PFSK-1 (cell line): ENCODE measurements around the gene DTL.

Source experiments
- FOXP2 ChIP-seq: optimal IDR thresholded peaks from 2 replicates; pipeline ENCODE3; 2011; ENCODE audit warnings: borderline replicate concordance, control low read depth, inconsistent platforms; ENCODE audit not compliant: insufficient read depth; ENCODE audit errors: extremely low read length, extremely low read depth
- POLR2AphosphoS5 ChIP-seq: IDR thresholded peaks from 2 replicates; pipeline ENCODE4 v1.6.1; 2012; ENCODE audit warnings: low read depth, mild to moderate bottlenecking, control low read depth, low read length, moderate library complexity
- REST ChIP-seq, 2 experiments: IDR thresholded peaks; 2 replicates each; pipeline versions ENCODE4 v1.6.1 to v1.8.0; 2011 to 2012; ENCODE audit warnings: low read depth in 2 of 2, low read length in 2 of 2, control low read depth in 1 of 2, inconsistent platforms in 1 of 2, mild to moderate bottlenecking in 1 of 2, moderate library complexity in 1 of 2; ENCODE audit not compliant: insufficient read depth in 1 of 2
- SIN3A ChIP-seq: IDR thresholded peaks from 2 replicates; pipeline ENCODE4 v1.6.1; 2012; ENCODE audit warnings: mild to moderate bottlenecking, low read length, moderate library complexity, borderline replicate concordance; ENCODE audit not compliant: insufficient read depth
- TAF1 ChIP-seq: IDR thresholded peaks from 2 replicates; pipeline ENCODE4 v1.6.1; 2012; ENCODE audit warnings: low read length, control low read depth, borderline replicate concordance; ENCODE audit not compliant: insufficient read depth

DTL gene

GRCh38 chr1:212133319-212133718 is 97.8 kb downstream of the DTL start:
- no peak for TF ChIP-seq POLR2AphosphoS5
- TF ChIP-seq SIN3A: no peak

- TF ChIP-seq POLR2AphosphoS5 (no peak), TAF1 (no peak), REST (IDR thresholded peaks at IDR 0.05; ENCODE audit: insufficient read depth in 1 of 2, low read depth in 2 of 2, low read length in 2 of 2) (no peak), FOXP2 (no peak), SIN3A (no peak)
Observed at GRCh38 chr1:212135166-212135565, 99.6 kb downstream of the DTL start.

- TF ChIP-seq SIN3A (no peak), FOXP2 (no peak), TAF1 (no peak), POLR2AphosphoS5 (no peak), REST (IDR thresholded peaks at IDR 0.05; ENCODE audit: insufficient read depth in 1 of 2, low read depth in 2 of 2, low read length in 2 of 2) (no peak)
Observed at GRCh38 chr1:212137854-212138253, 102.3 kb downstream of the DTL start.

- TF ChIP-seq TAF1: no peak
- no peak for TF ChIP-seq REST (IDR thresholded peaks at IDR 0.05; ENCODE audit: insufficient read depth in 1 of 2, low read depth in 2 of 2, low read length in 2 of 2)
- no peak for TF ChIP-seq FOXP2
- TF ChIP-seq SIN3A: no peak
- no peak for TF ChIP-seq POLR2AphosphoS5
Observed at GRCh38 chr1:212138457-212138856, 102.9 kb downstream of the DTL start.

GRCh38 chr1:212139526-212140135 is 104.1 kb downstream of the DTL start:
- TF ChIP-seq TAF1: no peak
- TF ChIP-seq SIN3A: no peak
- TF ChIP-seq POLR2AphosphoS5: no peak
- TF ChIP-seq REST (IDR thresholded peaks at IDR 0.05; ENCODE audit: insufficient read depth in 1 of 2, low read depth in 2 of 2, low read length in 2 of 2): no peak
